CD1c-positive myeloid dendritic cell (primary cell): ENCODE measurements around the gene ARL6IP6.

Source experiments
- DNase-seq: peaks from one replicate; pipeline ENCODE4 v3.0.0-alpha.2; 2016; ENCODE audit errors: extremely low spot score

ARL6IP6 gene

GRCh38 chr2:152718076-152718908 lies at the start of gene ARL6IP6:
Gene ARL6IP6, plus strand, starts transcription at chr2:152718620. Its CDS starts 5 bp downstream, at chr2:152718625.
- DNase-seq: peak; percentile 96

GRCh38 chr2:152674334-152674733 lies 44.1 kb upstream of the ARL6IP6 start:
- no peak for DNase-seq

GRCh38 chr2:152676461-152676860 lies 42.0 kb upstream of the ARL6IP6 start:
- no peak for DNase-seq

GRCh38 chr2:152678808-152679207 lies 39.6 kb upstream of the ARL6IP6 start:
- DNase-seq: no peak

GRCh38 chr2:152682663-152683062 lies 35.8 kb upstream of the ARL6IP6 start:
- DNase-seq: no peak

- DNase-seq: no peak
Measured at GRCh38 chr2:152683400-152683799, 35.0 kb upstream of the ARL6IP6 start.

- no peak for DNase-seq
Measured at GRCh38 chr2:152686321-152686720, 32.1 kb upstream of the ARL6IP6 start.

- peak; percentile 8 for DNase-seq
Measured at GRCh38 chr2:152693033-152693432, 25.4 kb upstream of the ARL6IP6 start.

- no peak for DNase-seq
Measured at GRCh38 chr2:152694161-152694661, 24.2 kb upstream of the ARL6IP6 start.

GRCh38 chr2:152695763-152696162 lies 22.7 kb upstream of the ARL6IP6 start:
- no peak for DNase-seq

GRCh38 chr2:152696476-152696875 lies 21.9 kb upstream of the ARL6IP6 start:
- DNase-seq: no peak

- DNase-seq: no peak
Measured at GRCh38 chr2:152701198-152701597, 17.2 kb upstream of the ARL6IP6 start.

- no peak for DNase-seq
Measured at GRCh38 chr2:152706477-152707021, 11.9 kb upstream of the ARL6IP6 start.

GRCh38 chr2:152708742-152709141 lies 9.7 kb upstream of the ARL6IP6 start:
- no peak for DNase-seq

GRCh38 chr2:152710713-152711112 lies 7.7 kb upstream of the ARL6IP6 start:
- DNase-seq: no peak

- DNase-seq: no peak
Measured at GRCh38 chr2:152715112-152715511, 3.3 kb upstream of the ARL6IP6 start.

GRCh38 chr2:152715854-152716428 lies 2.5 kb upstream of the ARL6IP6 start:
- peak; percentile 34 for DNase-seq

GRCh38 chr2:152716805-152717227 lies 1.6 kb upstream of the ARL6IP6 start:
- DNase-seq: no peak

GRCh38 chr2:152717228-152718075 lies 968 bp upstream of the ARL6IP6 start, which contains the start of gene PRPF40A:
Gene PRPF40A, minus strand, starts transcription at chr2:152717461. Its CDS starts 22 bp downstream, at chr2:152717439.
- peak; percentile 100 for DNase-seq

GRCh38 chr2:152718909-152719645 lies 657 bp downstream of the ARL6IP6 start:
- DNase-seq: no peak

GRCh38 chr2:152720794-152721193 lies 2.4 kb downstream of the ARL6IP6 start:
- no peak for DNase-seq
